HepG2 (cell line): ENCODE measurements around the gene ABCC5. TPM values are rescaled to one million over a fixed set of nuclear protein-coding genes. Genes with fewer than 3 reads are reported as not detected.

Experiments
- CCAR2 ChIP-seq: fragments of 200-400 bp; formaldehyde crosslinking; optimal IDR thresholded peaks from 2 replicates; pipeline ENCODE3; 2018; ENCODE audit warnings: low read depth, mild to moderate bottlenecking, low read length, moderate library complexity
- CENPT ChIP-seq: sonication (generic); formaldehyde crosslinking; IDR thresholded peaks from 2 replicates; pipeline ENCODE4 v1.8.0; 2022; ENCODE audit warnings: low read depth, mild to moderate bottlenecking, moderate library complexity, missing genetic modification reagents
- DNMT1 ChIP-seq: sonication (generic); formaldehyde crosslinking; IDR thresholded peaks from 2 replicates; pipeline ENCODE4 v1.5.1; 2020; ENCODE audit warnings: mild to moderate bottlenecking, missing genetic modification reagents
- HNF4A ChIP-seq: sonication (generic); formaldehyde crosslinking; IDR thresholded peaks from 2 replicates; pipeline ENCODE4 v1.4.0; 2020; ENCODE audit warnings: missing genetic modification reagents
- NFE2 ChIP-seq: sonication (generic); formaldehyde crosslinking; IDR thresholded peaks from 2 replicates; pipeline ENCODE4 v1.4.0; 2020; ENCODE audit warnings: missing genetic modification reagents
- NFYB ChIP-seq: sonication (generic); formaldehyde crosslinking; IDR thresholded peaks from 2 replicates; pipeline ENCODE4 v1.4.0; 2020; ENCODE audit warnings: missing genetic modification reagents
- ONECUT2 ChIP-seq: sonication (generic); formaldehyde crosslinking; IDR thresholded peaks from 2 replicates; pipeline ENCODE4 v1.4.0; 2020; ENCODE audit warnings: missing genetic modification reagents
- PBX2 ChIP-seq: IDR thresholded peaks from 2 replicates; pipeline ENCODE4 v1.6.1; 2016; ENCODE audit warnings: control low read depth
- PRDM15 ChIP-seq: sonication (generic); formaldehyde crosslinking; IDR thresholded peaks from 2 replicates; pipeline ENCODE4 v1.4.0; 2020; ENCODE audit warnings: missing genetic modification reagents
- RCOR2 ChIP-seq: IDR thresholded peaks from 2 replicates; pipeline ENCODE4 v1.6.1; 2016; ENCODE audit warnings: missing biosample characterization, missing genetic modification reagents
- RFXAP ChIP-seq: sonication (generic); formaldehyde crosslinking; IDR thresholded peaks from 2 replicates; pipeline ENCODE4 v1.4.0; 2020; ENCODE audit warnings: missing genetic modification reagents, borderline replicate concordance
- RXRA ChIP-seq: sonication (generic); formaldehyde crosslinking; IDR thresholded peaks from 2 replicates; pipeline ENCODE4 v1.5.1; 2020; ENCODE audit warnings: missing genetic modification reagents
- SOX5 ChIP-seq: IDR thresholded peaks from 2 replicates; pipeline ENCODE4 v1.6.1; 2016; ENCODE audit warnings: borderline replicate concordance
- TFDP1 ChIP-seq: IDR thresholded peaks from 2 replicates; pipeline ENCODE4 v1.6.1; 2016; ENCODE audit warnings: missing compliant biosample characterization, missing genetic modification reagents, borderline replicate concordance
- ZBTB37 ChIP-seq: sonication (generic); formaldehyde crosslinking; IDR thresholded peaks from 2 replicates; pipeline ENCODE4 v1.4.0; 2020; ENCODE audit warnings: mild to moderate bottlenecking, missing genetic modification reagents
- ZBTB49 ChIP-seq: sonication (generic); formaldehyde crosslinking; IDR thresholded peaks from 2 replicates; pipeline ENCODE4 v1.4.0; 2020; ENCODE audit warnings: missing genetic modification reagents, borderline replicate concordance
- ZFP37 ChIP-seq: sonication (generic); formaldehyde crosslinking; IDR thresholded peaks from 2 replicates; pipeline ENCODE4 v1.4.0; 2020; ENCODE audit warnings: missing genetic modification reagents, borderline replicate concordance
- ZFY ChIP-seq: sonication (generic); formaldehyde crosslinking; IDR thresholded peaks from 2 replicates; pipeline ENCODE4 v1.4.0; 2020; ENCODE audit warnings: missing genetic modification reagents
- ZNF382 ChIP-seq: sonication (generic); formaldehyde crosslinking; IDR thresholded peaks from 2 replicates; pipeline ENCODE4 v1.5.0; 2020; ENCODE audit warnings: missing genetic modification reagents, mild to moderate bottlenecking, borderline replicate concordance
- ZNF619 ChIP-seq: sonication (generic); formaldehyde crosslinking; IDR thresholded peaks from 2 replicates; pipeline ENCODE4 v1.4.0; 2020; ENCODE audit warnings: mild to moderate bottlenecking, missing genetic modification reagents
- polyA plus RNA-seq, 8 experiments: library from polyadenylated mRNA; depleted of rRNA in 3 of 8; stranded (reverse) in 7 of 8; unstranded in 1 of 8; fragments of >200 nt; fragmentation: Illumina TruSeq in 4 of 8; extraction: Trizol in 4 of 8; gene quantifications; 2 replicates each; pipeline versions ENCODE4 v1.2.1 to v1.2.3, GENCODE V29; 2011 to 2016; ENCODE audit warnings: low read depth in 4 of 8, missing spikeins in 1 of 8, mixed read lengths in 1 of 8; ENCODE audit not compliant: insufficient read depth in 1 of 8
- total RNA-seq, 5 experiments: library from RNA; depleted of rRNA; stranded (reverse); fragments of >200 nt; fragmentation: Illumina TruSeq; extraction: Trizol; gene quantifications; 2 replicates each; pipeline ENCODE4 v1.2.3, GENCODE V29; 2016; ENCODE audit warnings: low read depth in 1 of 5

The ABCC5 gene
- total and polyA plus RNA-seq, 2 of the 13 experiments (the other 11 are each of a cell fraction or from before 2014, with no cell fraction given), result 12.5 to 12.7 TPM

- TF ChIP-seq ZBTB37 (no peak), CCAR2 (peak; percentile 23), ZNF619 (CRISPR knock-in tag) (peak; percentile 80; the same call in 1 of the 2 replicates), HNF4A (CRISPR knock-in tag) (peak; percentile 54), SOX5 (CRISPR knock-in tag) (peak; percentile 70; the same call in 1 of the 2 replicates), ZNF382 (CRISPR knock-in tag) (no peak), RXRA (CRISPR knock-in tag) (peak; percentile 96), ZFY (peak; percentile 95), NFE2 (CRISPR knock-in tag) (no peak), PBX2 (no peak), TFDP1 (CRISPR knock-in tag) (peak; percentile 74), DNMT1 (CRISPR knock-in tag) (peak; percentile 73; the same call in 1 of the 2 replicates), ZFP37 (CRISPR knock-in tag) (no peak), RCOR2 (0 out of 2 replicates have a peak, but pooled peaks have one; percentile 40), CENPT (peak; percentile 83; the same call in 1 of the 2 replicates), NFYB (CRISPR knock-in tag) (peak; percentile 30; the same call in 1 of the 2 replicates), ONECUT2 (CRISPR knock-in tag) (no peak), PRDM15 (CRISPR knock-in tag) (no peak), ZBTB49 (CRISPR knock-in tag) (no peak), RFXAP (CRISPR knock-in tag) (peak; percentile 71; the same call in 1 of the 2 replicates)
Measured at GRCh38 chr3:183884427-183885296, 133.0 kb downstream of the ABCC5 start, which contains the start of gene PARL (continued).
